Measurements from ENCODE around the gene KREMEN1.

The KREMEN1 gene

DNA sequence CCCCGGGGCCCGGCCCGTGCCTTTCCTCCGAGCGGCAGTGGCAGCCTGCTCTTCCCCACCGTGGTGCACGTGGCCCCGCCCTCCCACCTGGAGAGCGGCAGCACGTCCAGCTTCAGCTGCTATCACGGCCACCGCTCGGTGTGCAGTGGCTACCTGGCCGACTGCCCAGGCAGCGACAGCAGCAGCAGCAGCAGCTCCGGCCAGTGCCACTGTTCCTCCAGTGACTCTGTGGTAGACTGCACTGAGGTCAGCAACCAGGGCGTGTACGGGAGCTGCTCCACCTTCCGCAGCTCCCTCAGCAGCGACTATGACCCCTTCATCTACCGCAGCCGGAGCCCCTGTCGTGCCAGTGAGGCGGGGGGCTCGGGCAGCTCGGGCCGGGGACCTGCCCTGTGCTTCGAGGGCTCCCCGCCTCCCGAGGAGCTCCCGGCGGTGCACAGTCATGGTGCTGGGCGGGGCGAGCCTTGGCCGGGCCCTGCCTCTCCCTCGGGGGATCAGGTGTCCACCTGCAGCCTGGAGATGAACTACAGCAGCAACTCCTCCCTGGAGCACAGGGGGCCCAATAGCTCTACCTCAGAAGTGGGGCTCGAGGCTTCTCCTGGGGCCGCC lies 23.1 kb upstream of the KREMEN1 start:
- DNase-seq: no peak

DNA sequence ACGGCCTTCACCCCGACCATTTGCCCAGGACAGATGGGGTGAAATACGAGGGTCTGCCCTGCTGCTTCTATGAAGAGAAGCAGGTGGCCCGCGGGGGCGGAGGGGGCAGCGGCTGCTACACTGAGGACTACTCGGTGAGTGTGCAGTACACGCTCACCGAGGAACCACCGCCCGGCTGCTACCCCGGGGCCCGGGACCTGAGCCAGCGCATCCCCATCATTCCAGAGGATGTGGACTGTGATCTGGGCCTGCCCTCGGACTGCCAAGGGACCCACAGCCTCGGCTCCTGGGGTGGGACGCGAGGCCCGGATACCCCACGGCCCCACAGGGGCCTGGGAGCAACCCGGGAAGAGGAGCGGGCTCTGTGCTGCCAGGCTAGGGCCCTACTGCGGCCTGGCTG lies 22.4 kb upstream of the KREMEN1 start:
- no peak for DNase-seq

DNA sequence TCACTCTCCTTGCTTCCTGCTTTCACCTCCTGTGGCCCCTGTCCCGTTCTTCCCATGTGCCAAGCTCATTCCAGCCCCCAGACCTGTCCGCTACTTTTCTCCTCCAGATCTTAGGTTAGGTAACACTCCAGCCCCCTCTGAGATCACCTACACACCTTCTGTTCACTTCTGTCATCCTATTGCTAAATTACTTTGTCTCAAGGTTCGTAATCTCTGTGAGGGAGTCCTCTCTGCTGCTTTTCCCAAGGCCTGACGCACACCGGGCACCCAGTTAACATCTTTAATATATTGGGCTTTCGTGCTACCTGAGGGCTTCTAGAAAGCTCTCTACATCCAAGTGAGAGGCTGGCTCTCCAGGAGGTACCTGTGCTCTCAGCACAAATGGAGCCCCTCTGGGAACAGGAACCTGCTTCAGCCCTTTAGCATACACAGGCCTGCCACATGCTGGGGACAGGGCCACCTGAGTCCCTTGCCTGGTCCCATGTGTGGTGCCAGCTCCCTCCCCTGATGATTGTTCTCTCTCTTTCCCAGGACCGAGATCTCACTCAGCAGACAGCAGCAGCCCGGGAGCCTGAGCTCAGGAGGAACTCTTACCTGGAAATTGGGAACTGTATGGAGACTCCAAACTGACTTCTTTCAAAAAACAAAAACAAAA lies 19.7 kb upstream of the KREMEN1 start:
- no peak for DNase-seq

DNA sequence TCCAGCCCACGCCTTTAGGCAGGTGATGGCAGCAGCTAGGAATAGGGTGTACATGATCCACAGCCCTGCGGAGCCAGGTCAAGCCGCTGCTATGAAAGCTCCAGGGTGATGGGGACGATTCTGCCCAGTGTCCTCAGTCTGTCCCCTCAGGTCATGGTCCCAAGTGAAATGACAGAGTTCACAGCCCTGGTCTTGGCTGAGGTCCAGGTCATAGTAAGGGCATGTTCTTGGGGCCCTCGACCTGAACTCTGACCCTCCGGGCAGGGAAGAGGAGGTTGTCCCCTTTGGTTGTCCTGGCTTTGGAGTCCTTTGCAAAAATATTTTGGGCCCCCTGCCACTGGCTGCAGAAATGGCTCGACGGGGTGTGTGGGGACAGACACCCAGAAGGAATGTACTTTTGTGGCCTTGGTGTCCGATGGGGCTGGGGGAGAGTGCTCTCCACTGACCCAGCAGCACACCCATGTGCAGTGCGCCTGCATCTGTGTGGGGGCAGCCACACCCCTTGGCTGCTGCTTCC lies 18.5 kb upstream of the KREMEN1 start:
- DNase-seq: no peak

DNA sequence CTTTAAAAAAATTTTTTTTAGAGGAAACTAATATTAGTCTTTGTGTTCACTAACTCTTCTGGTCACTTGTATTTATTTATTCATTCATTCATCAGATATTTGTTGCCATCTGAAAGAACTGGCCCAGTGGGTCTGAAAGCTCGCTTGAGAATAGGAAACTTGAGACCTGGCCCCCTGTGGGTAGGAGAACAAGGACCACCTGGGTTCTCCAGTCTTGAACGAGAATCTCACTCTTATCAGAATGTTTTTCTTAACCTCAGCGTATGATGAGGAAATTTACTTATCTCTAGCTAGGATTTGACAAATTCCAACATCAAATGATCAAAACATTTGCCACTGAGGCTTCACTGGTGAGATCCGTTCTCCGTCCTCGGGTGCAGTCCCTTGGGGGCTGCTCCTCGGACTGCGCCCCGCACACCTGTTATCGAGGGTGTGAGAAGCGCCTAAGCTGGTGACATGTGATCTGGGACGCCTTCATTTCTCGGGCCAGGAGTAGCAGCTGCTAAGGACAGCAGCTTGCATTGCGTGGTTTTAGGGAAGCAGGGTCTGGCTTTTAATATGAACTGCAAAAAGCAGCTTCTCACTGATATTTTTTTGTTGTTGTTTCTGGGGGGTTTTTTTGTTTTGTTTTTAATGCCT lies 17.5 kb upstream of the KREMEN1 start:
- DNase-seq: no peak

DNA sequence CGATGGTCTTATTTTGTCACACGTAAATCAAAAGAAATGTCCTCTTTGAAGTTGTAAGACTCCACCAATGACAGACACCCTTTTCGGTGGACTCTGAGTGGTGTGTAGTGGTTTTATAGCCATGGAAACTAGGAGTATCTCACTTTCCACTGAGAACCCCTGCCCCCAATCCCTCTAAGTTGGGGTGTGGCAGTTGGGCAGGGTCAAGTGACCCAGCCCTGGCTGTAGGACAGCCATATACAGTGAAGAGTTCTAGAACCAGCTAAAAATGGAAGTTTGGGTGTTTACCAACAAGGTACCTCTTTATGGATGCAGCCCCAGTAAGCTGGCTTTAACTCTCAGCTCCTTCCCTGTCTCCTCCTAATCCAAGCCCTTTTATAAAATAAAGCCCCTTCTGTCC lies 16.4 kb upstream of the KREMEN1 start:
- no peak for DNase-seq

DNA sequence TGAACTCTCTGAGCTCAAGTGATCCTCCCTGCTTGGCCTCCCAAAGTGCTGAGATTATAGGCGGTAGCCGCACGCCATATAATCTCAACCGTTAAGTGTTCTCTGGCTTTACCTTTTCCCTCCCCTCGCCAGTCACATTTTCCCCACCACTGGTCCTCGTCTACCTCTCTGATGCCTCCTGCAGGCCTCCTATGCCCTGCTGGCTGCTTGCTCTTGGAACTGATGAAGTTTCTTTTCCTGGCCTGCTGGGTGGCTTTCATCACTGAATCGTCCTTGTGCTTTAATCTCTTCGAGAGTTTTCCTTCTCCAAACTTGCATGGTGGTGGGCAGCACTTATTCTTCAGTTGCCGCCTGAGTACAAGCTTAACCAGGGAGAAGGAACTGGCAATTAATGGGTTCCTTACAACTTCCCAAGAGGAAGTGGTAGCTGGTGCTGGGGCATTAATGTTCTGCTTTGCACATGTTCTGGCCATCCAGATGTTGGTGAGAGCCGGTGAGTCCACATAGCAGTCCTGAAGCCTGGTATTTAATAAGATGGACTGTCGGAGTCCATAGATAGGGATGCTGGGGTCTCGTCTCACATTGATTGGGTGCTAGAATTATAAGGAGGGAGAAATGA lies 12.5 kb upstream of the KREMEN1 start:
- DNase-seq: no peak

DNA sequence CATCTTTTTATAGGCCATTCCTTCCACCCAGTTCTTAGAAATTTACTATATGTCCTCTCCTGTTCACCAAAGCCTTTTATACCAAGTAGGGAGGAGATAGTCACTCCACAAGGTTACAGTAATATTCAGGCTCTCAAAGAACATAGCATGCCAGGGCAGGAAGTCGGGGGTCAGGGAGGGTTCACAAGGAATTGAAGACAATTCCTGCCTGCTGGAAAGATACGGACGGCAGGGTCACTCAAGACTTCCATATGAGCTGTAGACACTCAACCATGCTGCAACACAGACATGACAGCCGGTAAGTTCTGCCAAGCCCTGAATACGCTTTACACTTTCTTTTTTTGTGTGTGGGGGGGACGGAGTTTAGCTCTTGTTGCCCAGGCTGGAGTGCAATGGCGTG lies 11.9 kb upstream of the KREMEN1 start:
- DNase-seq: no peak

DNA sequence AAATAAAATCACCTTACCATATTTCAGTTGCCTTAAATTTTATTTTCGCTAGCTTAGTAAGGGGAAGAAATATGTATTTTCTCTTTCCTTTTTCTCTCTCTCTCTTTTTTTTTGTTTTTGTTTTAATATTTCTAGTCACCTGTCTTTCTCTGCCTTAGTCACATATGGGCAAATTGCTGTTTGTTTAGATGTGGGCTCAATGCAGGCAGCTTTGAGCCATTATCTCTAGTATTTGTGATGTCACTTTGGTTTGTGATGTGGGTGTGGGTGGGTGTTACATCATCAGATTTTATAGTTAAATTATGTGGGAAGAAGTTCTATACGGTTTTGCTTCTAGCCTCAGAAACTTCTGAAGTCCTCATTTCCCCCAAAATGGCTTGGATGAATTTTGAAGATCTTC lies 11.1 kb upstream of the KREMEN1 start, which contains the start of gene C22orf31:
C22orf31 (minus strand) TSS at position 59 of the 400 bp plus-strand sequence; CDS start at position 20, 39 bp downstream.
- DNase-seq: no peak

DNA sequence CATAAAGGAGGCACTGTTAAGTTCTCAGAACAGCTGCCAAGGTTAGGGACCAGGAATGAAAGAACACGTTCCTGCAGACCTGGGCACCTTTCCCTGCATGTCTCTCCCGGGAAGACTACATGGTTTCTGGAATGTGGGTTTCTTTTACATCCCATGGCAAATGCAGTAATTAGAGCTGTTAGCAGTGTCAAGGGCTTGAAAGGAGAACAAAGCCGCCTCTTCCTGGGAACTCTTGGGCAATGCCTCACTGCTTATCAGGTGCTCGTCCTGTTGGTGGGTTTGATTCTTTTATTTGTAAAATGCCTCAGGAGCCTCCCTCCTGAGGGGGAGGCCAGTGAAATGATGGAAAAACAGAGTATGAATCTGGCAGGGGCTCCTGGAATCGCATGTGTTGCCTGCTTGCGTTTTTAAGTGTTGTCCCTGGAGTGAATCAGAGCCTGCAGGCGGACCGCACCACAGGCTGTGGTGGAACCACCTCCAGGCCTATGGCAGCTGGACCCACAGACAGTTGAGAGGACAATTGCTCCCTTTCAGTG lies 10.5 kb upstream of the KREMEN1 start:
- no peak for DNase-seq

DNA sequence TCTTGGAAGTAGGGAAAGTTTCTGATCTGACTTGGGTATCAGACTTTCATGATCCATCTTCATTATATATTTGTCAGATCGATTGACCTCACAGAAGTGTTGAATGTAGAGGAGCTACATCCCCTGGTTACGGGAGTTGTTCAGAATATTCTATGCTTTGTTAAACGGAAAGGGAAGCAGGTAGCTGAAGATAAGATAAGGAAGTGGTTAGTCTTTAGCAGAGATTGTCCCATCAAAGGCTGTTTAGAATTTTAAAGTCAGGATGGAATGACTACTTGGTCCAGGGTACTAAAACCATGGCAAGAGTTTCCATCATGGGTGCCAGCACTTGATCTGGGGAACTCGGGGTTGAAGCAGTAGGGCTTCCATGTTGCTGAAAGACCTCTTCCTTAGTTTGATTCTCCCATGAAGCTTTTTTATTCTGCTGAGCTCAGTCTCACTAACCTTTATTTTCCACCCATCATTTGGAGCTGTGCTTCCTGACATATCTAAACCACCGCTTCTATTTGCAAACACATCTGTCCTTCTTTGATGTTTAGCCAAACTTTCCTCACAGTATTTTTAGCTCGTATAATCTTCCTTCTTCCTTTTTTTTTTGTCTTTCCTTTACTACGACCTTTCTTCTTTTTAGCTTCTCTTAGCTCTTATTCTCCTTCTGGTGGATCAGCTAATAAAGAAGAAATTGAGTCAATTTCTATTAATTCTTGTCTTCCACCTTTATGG lies 7.2 kb upstream of the KREMEN1 start:
- DNase-seq: no peak

DNA sequence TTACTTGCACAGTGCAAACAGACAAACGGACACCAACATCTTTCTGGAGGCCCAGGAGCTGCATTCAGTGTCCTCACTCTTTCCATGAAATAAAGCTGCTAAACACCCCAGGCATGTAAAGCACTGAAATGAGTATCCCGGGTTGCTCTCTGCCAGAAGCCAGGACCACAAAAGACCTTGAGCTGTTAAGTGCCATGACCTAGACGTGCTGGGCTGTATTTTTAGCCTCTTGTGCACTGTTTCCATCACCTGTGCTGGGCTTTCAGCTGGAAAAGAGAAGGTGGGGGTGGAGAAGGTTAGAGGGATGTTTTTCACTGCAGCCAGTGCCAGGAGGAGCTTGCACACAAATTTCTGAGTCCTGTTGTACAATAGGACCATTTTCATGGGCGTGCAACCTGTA lies 3.4 kb upstream of the KREMEN1 start:
- no peak for DNase-seq

DNA sequence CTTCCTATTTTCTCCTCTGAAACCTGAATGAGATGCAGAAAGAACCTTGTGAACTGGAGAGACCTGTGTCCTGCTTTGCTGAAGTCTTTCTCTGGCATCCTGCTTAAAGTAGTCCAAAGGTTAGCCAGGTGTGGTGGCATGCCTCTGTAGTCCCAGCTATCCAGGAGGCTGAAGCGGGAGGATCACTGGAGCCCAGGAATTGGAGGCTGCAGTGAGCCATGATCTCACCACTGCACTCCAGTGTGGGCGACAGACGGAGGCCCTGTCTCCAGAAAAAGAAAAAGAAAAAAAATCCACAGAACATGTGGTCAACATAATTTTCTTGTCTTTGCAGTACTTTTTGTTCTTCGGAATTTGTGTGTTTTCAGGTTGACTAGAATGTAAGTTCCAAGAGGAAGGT lies 2.3 kb upstream of the KREMEN1 start:
- DNase-seq: no peak

DNA sequence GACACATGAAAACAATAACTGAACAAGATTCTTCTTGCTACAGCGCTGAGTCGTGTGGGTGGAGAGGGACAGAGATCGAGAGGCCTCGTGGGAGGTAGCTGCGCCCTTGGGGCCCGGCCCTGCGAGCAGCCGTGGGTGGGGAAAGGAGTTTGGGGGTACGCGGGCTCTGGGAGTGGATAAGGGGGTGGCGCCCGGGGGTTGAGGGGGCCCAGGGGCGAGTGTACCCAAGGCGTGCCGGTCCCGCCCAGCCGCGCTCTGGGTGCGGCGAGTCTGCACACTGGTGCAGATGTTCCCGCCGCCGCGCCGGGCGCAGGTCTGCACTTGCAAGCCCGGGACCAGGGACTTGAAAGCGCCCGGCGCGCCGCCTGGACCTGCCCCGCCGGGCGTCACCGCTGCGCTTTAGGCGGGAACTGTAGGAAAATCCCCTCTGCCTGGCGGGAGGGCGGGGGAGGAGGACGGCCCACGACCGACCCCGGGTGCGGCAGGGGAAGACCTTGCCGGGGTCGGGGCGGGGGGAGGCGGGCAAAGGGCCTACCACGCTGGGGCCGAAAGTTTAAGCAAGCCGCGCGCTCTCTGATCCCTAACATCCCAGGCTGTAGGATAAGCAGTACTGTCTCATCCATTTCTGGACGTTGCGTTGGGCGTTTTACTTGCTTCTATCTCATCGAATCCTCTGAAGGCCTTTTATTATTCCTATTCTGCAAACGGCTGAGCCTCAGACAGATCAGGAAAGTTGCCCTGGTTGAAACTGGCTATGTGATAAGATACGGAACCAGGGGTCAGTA lies 1.4 kb upstream of the KREMEN1 start:
- peak; percentile 36 for DNase-seq

DNA sequence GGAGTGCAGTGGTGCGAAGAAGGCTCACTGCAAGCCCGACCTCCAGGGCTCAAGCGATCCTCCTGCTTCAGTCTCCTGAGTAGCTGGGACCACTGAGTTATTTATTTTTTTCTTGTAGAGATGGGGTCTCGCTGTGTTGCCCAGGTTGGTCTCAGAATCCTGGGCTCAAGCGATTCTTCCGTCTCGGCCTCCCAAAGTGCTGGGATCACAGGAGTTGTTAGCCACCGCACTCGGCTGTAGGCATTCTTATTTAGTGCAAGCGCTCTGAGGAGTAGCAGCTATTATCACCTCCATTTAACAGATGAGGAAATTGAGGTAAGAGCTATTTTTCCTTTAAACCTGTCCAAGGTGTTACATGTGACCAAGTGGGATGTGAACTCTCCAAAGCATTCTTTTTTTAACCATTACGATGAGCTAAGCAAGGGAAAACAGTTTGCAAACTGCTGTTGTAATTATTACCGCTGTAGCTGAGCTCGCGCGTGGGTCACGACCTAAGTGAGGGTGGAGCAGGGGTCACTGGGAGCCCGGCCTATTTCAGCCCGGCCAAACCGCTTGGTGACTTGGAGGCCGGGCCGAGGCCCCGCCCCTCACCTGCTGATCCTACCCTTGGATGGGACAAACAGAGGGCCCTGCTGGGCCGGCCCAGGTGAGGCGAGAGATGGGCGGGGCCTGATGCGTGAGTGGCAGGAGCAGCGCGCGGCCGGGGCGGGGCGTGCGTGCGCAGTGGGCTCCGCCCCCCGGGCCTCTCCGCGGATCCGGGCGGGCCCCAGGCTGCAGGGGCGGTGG lies 449 bp upstream of the KREMEN1 start:
- peak; percentile 89 for DNase-seq

DNA sequence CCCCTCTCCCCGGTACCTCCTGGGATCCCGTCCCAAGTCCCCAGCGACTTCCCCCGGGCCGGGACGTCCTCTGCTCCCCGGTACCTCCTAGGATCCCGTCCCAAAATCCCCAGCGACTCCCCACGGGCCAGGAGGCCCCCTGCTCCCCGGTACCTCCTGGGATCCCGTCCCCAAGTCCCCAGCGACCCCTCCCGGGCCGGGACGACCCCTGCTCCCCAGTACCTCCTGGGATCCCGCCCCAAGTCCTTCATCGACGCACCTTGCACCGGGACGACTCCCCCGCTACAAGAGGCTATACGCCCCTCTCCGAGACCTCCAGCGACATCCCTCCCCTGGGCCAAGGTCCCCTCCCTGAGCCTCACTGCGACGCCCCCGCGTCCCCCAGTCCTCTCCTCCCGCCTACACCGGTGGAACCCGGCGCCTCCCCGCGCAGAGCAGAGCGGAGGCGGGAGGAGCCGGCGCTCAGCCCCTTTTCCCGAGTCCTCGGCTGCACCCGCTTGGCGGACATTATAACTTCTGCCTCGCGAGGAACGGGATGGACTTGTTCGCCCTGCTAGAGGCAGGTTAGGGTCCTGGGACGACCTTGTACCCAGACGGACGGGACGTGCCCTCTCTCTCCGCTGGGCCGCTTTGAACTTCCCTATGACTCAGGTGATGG lies 912 bp downstream of the KREMEN1 start:
- no peak for DNase-seq

DNA sequence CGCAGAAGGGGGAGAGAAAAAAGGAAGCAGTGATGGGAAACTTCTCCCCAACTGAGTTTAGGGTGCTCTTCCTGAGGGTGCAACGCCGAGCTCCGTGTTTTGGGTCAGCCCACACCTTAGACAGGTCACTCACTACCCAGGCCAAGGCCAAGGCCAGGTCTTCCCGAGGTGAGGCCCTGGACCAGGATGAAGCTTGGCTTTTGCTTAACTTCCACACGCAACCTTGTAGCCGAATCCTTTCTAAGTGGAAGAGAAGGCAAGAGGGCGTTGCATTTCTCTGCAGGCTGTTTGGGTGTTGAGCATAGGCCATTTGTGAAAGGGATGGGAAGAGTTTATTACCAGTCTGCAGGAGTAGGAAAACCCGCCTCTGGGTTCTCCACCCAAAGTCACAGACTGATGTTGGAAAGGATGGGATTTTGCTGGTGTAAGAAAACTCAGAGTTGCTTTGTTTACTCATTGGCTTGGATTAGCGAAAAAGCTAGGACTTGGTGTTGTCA lies 1.5 kb downstream of the KREMEN1 start:
- no peak for DNase-seq

DNA sequence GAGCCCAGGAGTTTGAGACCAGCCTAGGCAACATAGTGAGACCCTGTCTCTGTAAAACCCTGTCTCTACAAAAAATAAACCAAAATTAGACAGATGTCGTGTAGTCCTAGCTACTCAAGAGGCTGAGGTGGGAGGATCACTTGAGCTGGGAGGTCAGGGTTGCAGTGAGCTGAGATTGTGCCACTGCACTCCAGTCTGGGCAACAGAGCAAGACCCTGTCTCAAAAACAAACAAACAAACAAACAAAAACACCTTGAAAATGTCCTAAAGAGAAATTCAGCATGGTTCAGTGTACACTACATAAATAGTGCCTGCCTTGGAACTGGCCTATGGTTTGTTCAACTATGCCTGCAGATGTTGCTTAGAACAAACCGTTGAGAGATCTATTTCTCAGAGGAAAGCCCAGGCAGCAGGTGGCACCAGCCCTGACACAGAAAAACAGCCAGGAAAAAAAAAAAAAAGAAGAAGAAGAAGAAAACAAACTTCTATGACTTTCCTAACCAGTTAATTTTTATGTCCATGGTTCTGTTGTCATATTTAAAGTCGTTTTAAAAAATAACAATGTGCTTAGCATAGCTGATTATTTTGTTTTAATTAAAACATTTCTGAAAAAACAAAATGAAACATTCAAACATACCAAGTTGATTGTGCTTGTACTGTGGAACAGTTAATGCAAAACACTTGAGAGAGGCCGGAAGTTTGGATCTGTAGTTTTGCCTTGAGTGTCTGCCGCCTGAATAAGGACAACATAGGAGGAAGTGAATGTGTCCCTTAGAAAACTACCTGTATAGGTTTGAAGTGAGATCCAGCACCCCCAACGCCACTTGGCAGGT lies 5.4 kb downstream of the KREMEN1 start:
- no peak for DNase-seq

DNA sequence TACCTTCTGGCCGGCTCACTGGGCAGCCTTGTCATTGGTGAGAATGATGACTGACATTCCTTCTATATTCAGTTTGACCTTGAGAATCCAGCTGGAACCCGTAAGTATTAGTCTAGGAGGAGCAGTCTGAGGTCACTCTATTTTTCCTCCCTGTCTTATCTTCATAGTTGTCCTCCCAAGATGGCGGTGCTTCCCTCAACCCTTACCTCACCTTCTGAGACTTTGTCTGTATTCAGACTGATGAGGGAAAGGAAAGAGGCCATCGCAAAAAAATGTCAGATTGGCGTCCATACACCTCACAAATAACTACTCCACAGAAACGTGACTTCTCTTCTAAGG lies 6.0 kb downstream of the KREMEN1 start:
- DNase-seq: no peak
